Measurements from ENCODE around the gene P2RX1.
A peak's percentile ranks its signal among the peaks of the same experiment; 100 is the strongest.

The P2RX1 gene

DNA sequence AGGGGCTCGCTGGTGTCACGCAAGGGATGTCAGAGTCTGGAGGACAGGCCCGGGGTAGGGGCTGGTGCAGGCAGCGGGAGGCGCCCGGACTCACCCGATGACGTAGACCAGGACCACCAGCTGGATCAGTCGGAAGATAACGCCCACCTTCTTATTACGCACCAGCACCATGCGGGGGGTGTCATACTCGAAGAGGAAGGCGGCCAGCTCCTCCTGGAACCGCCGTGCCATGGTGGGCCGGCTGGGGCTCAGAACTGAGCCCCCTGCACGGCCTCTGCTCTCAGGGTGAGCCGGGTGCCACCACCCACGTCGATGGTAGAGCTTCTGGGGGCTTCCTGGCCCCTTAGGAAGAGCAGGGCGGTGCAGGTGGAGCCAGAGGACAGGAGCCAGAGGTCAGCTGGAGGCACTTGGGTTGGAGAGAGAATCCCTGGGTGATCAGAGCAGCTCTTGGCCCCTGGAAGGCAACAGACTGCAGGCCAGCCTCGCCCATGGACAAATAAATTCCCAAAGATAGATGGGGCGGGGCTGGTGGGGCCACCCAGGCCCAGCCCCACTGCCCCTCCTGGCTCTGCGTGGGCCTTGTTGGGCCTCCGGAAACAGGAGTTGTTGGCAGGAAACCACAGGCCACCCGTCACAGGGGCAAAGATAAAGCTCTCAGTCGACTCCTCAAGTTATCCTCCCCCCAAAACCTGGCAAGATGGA is at the start of gene P2RX1:
TSS of gene P2RX1 (minus strand) at position 471 of the 702 bp plus-strand sequence. CDS start at position 231, 240 bp downstream.
- DNase-seq: peak in 2 of 51 donors; percentile 5 to 11

- DNase-seq: peak in 9 of 51 donors; percentile 5 to 24 (median 9)
Observed at GRCh38 chr17:3965118-3965800, 49.0 kb upstream of the P2RX1 start.

DNA sequence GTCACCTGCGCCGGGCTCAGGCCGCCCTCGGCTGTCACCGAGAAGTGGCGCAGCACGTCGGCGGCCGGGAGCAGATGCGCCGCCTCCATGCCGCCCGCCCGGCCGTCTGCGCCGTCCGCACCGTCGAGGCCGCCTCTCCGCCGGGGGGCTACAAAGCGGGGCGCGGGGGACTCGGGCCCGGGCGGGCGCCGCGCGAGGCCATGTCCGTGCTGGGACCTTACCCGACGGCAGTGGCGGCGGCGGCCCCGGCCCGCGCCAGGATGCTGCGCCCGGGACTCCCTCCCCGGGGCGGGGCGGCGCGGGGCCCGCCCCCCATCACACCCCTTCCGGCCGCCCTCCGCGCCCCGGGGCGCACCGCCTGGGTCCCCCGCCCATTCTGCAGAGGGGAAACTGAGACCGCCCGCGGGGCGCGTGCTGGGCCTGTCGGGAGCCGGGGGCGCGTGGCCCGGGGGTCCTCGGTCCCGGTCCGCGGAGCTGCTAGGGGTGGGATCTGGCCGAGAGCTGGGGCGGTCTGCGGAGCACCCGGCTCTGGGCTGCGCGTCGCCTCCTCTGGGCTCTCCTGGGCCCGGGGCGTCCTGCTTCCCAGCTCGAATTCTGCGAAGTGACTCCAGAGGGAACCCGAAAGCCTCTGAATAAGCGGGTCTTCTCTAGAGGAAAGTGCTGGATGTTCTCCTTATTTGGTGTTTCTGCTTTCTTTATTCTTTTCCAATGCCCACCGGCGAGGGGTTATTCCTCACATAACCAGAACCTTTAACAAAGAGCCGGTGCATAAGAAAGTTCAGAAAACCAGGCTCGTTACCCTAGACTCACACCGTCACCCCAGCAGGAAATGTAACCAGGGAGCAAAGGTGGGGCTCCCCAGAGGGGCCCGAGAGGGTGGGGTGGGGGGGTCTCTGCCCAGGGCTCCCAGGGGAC is 48.2 kb upstream of the P2RX1 start, which contains the start of gene ATP2A3:
TSS of gene ATP2A3 (minus strand) at position 235 of the 915 bp plus-strand sequence. CDS start at position 89, 146 bp downstream.
- DNase-seq: no peak

DNA sequence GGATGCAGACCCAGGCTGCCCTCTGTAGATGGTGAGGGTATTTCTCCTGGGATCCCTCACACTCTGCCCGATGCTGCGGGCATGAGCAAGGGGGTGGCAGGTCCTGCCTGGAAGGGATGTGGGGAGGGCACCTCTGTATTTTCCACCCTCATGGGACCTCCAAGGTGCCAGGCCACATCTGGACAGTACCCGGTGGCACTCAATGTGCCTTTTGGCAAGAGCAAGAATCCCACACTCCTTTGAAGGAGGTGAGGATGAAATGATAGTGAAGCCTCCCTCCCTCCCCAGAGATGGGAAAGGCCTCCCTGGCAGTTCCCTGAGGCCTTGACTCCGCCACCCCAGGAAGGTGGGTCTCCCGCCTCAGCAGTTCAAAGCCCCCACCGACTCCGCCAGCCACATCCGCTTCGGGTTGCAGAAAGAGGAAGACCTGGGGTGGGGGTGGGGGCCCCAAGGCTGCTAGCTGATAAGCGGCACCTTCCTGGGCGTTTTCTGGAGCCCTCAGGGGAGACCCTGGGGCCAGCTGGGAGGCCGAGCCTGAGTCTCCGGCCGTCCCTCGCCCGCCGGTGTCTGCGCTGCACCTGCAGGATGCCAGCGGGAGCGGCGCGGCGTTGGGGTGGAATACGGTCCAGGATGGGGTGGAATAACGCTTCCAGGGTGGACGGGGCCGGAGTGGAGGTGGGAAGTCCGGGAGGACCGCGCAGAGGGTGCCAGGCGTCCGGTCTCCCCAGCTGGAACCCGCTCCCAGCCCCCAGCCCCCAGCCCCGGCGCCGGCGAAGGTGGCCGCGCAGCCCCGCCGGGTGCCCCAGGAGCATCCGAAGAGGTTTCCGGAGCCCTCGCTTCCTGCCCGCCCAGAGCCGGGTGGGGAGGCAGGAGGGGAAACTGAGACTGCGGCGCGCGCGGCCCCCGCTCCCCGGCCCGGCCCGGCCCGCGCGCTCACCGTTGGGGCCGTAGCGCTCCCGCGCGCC is 47.3 kb upstream of the P2RX1 start:
- peak in 3 of 51 donors; percentile 2 to 8 (median 4) for DNase-seq

DNA sequence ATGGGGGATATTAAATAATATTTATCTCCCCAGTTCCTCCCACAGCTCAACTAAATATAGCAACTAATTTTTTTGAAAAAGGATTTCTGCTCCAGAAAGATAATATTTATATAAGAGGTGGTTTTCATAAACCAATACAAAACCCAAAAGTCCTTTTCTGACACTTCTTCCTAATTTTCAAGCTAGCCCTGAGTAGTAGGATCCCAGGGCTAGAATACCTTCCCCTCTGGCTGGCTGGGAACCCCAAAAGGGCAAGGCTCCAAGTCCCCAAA is 46.6 kb upstream of the P2RX1 start:
- no peak for DNase-seq

DNA sequence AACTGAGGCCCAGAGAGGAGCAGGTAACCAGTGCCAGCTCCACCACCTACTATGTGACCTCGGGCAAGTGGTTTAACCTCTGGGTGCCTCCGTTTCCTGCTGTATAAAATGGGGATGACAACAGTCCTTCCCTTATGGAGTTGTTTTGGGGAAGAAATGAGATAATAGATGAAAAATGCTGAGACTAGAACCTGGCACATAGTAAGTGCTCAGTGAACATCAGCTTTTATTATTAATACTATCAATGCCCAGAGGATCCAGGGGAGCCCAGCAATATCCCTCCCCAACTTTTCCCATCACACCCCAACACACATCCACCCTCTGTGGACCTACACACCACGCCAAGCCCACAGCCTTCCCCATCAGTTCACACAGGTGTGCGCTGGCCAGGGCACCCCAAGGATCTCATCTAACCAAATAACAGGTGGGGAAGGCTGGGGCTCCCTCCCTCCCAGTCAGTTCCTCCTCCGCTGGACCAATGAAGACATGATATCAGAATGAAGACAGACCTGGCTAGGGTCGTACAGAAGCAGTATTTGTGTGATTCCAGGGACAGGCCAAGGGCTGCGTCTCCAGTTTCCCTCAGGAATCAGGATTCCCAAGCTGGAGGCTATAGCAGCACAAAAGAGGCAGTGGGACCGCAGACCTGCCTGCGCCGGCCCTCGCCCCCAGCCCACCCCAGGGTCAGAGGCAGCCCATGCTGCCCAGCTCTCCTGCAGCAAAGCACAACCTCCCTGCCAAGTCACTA is 46.1 kb upstream of the P2RX1 start:
- no peak for DNase-seq

GRCh38 chr17:3961564-3962047 is 45.3 kb upstream of the P2RX1 start:
- DNase-seq: no peak

DNA sequence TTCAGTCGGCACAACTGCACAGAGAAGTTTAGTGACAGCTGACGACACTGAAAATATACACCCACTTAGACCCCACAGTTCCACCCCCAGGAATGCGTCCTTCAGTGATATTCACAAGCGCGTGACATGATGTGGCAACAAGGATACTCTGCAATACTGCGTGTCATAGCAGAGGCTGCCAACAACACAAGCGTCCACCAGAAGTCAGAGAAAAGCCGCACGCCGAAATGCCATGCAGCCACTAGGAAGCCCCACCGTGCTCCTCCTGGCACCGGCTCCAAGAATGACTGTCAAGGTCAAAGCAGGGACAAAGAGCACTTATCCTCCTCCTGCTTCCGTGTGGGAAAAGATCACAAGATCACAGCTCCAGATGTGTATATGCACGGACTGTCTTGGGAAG is 44.5 kb upstream of the P2RX1 start:
- DNase-seq: peak in 1 of 51 donors; percentile 10

DNA sequence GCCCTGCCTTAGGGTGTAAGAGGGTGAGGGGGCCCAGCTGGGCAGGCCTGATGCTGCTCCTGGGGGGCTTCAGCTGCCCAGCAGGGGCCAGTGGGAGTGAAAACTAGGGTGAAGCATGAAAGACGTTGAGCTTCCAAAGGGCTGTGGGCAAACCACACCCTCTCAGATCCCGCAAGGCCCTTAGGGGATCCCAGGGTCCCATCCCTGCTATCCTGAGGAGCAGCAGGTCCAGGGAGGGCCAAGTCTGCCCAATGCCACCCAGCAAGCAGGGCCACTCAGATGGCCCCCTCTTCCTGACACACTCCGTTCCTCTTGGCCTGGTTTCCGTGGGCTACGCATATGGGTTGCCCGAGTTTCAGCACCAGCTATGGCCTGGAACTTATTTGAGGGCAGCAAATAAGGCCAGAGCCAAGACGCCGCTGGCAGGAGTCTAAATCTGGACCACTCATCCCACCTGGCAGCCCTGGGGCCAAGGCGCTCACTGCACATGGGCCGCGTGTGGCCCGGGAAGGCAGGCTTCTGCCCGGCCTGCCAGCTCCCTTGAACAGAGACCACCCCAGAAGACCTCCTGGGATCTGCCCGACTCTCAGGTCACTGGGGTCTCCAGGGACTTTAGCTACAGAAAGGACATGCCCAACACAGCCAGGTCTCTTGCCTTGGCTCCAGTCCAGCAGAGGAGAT is 43.8 kb upstream of the P2RX1 start:
- no peak for DNase-seq

DNA sequence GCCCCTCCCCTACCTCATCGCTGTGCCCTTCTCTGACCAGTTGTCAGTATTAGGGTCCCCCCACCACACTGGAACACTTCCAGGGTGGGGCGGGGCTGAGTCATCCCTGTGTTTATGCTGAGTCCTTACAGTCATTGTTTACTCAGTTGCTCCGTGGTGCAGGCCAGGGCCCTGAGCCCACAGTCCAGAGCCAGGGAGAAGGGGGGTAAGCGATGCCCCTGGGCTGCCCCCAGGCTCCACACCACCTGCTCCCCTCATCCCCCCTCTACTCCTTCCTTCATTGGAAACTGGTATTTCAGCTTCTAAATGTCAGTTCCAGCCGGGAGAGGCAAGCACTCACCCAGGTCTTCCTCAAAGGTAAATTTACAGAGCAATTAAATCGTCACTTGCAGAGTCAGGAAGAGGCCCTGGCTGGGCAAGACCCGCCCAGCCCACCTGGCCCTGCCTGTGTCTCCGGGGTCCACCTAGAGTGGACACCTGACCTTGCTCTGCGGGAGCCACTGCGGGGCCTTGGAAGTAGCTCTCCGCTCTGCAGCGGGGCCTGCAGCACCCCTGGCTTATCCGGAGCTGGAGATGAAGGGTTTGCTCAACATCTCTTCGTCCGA is 43.1 kb upstream of the P2RX1 start:
- no peak for DNase-seq

GRCh38 chr17:3957735-3958599 is 41.7 kb upstream of the P2RX1 start:
- DNase-seq: no peak

DNA sequence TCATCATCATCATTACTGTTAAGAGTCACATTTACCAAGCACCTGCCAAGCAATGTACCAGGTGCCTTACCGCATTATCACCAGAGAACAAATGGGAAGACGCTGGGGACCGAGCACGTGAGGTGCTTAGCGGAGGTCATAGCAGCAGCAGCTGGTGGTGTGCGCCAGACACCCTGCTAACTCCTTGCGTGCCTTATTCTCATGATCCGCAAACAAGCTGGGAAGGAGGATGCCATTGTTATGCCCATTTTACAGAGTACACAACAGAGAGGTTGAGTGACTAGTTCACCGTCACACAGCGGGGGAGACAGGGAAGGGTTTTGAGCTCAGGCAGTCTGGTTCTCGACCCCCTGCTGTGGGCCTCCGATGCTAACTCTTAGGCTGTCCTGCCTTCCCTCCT is 40.7 kb upstream of the P2RX1 start:
- DNase-seq: no peak

GRCh38 chr17:3956327-3956957 is 40.2 kb upstream of the P2RX1 start:
- no peak for DNase-seq

- DNase-seq: no peak
Observed at GRCh38 chr17:3955673-3955988, 39.4 kb upstream of the P2RX1 start.

DNA sequence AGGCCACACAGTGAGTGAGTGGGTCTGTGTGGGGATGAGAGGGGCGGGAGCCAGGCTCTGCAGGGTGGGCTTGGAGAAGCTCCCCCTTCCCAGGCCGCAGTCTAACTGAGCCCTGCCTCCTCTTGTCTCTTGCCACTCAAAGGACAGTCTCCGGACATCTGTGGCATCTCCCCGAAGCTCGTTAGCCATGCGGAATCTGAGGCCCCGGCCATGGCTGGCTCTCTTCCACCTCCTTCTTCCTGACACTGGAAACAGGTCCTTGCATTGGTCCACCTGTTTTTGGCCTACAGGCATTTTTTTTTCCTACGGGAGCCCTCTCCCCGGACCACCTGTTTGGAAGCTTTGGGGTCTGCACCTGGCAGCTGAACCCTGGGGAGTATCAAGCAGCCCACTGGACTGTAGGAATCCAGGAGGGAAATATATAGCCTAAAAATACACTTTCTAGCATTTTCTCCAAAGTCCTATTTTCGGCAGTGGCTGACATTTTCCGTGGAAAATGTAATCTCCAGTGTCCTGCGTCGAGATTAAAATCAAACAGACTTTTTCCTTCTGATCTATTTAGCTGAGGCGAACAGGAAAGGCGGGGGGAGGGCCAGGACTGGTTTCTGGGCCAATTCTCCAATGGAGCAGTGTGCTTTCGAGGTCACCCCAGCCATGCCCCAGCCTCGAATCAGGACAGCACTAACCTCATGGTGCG is 38.9 kb upstream of the P2RX1 start:
- DNase-seq: no peak

DNA sequence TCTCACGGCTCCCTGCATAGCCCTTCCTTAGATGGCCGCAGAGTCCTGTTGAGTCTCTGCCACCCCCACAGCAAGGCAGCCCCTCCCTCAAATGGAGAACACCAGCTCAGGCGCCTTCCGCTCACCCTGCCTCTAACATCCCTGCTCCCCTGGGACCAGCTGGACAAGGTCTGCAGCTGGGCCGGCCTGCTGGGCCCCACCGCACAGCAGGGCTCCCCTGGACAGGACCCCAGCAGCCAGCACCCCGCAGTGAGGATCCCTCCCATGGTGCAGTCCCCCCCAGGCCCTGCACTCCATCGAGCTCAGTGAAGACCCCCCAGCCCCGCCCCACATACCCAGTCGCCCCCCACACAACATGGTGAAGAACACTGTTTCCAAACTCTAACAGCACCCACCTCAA is 37.8 kb upstream of the P2RX1 start:
- no peak for DNase-seq

DNA sequence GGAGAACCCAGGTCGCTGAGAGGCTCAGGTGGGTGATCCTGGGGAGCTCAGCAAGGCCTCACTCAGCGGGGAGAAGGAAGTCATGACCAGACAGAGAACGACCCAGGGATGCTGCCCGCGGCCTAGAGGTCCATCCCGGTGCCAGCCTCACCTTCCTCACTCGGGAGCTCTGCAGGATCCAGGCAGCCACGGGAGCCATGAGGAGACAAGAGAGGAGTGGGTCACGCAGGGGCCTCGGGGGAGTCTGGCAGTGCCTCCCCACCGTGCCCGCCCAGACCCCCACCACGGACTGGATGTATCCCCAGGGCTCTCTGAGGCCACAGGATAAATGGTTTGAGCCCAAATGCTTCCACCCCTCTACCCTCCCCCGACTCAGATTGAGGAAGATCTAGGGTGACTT is 37.3 kb upstream of the P2RX1 start:
- DNase-seq: no peak

Measured in hypothalamus (tissue), 51 donors.